OCI-LY1 (cell line): Measurements from ENCODE around the gene WDPCP.
"Not testable (repeated sequence)": the region's sequence is repeated elsewhere in the genome, so short reads cannot be mapped to it uniquely, and the experiment has no call there.

Source experiments
- H2AFZ ChIP-seq: fragments of 200-600 bp; sonication (generic), shearing (Covaris generic); 2 replicates; pipeline ENCODE4 v1.6.0; 2014; ENCODE audit warnings: antibody characterized with exemption, mild to moderate bottlenecking, low read length
- H3F3A ChIP-seq: fragments of 200-600 bp; sonication (generic), shearing (Covaris generic); 2 replicates; pipeline ENCODE4 v1.6.0; 2014; ENCODE audit warnings: mild to moderate bottlenecking, antibody characterized with exemption, low read length, moderate library complexity; ENCODE audit not compliant: insufficient read depth
- H3K27ac ChIP-seq: fragments of 200-600 bp; sonication (generic); 2 replicates; pipeline ENCODE4 v1.5.1; 2014; ENCODE audit warnings: low read length, mixed run types, mild to moderate bottlenecking, low read depth; ENCODE audit not compliant: poor library complexity, severe bottlenecking
- H3K27me3 ChIP-seq: fragments of 200-600 bp; sonication (generic); 2 replicates; pipeline ENCODE4 v1.6.0; 2014; ENCODE audit warnings: antibody characterized with exemption, mild to moderate bottlenecking, low read length, moderate library complexity; ENCODE audit not compliant: insufficient read depth
- H3K36me3 ChIP-seq: fragments of 200-600 bp; sonication (generic); 2 replicates; pipeline ENCODE4 v1.6.1; 2014; ENCODE audit warnings: mild to moderate bottlenecking, antibody characterized with exemption, low read length, moderate library complexity, mixed read lengths; ENCODE audit not compliant: insufficient read depth
- H3K4me1 ChIP-seq: fragments of 200-600 bp; sonication (generic); 2 replicates; pipeline ENCODE4 v1.5.1; 2014; ENCODE audit warnings: mild to moderate bottlenecking, low read length, moderate library complexity; ENCODE audit not compliant: insufficient read depth, severe bottlenecking
- H3K4me2 ChIP-seq: fragments of 200-600 bp; sonication (generic), shearing (Covaris generic); 2 replicates; pipeline ENCODE4 v1.6.1; 2014; ENCODE audit warnings: low read length
- H3K4me3 ChIP-seq: fragments of 200-600 bp; sonication (generic); 2 replicates; pipeline ENCODE4 v1.5.1; 2014; ENCODE audit warnings: low read length, low read depth, mild to moderate bottlenecking, mixed read lengths; ENCODE audit not compliant: poor library complexity, severe bottlenecking
- H3K79me2 ChIP-seq: fragments of 200-600 bp; shearing (Covaris generic); 2 replicates; pipeline ENCODE4 v1.6.1; 2016; ENCODE audit warnings: mixed run types, low read length, mixed read lengths; ENCODE audit not compliant: insufficient read depth
- H3K9ac ChIP-seq: fragments of 200-600 bp; sonication (generic), shearing (Covaris generic); 2 replicates; pipeline ENCODE4 v1.6.1; 2014; ENCODE audit warnings: mild to moderate bottlenecking, low read length, mixed read lengths
- H3K9me2 ChIP-seq: fragments of 200-600 bp; sonication (generic), shearing (Covaris generic); 2 replicates; pipeline ENCODE4 v1.6.1; 2014; ENCODE audit warnings: low read depth, mild to moderate bottlenecking, low read length, mixed read lengths
- H3K9me3 ChIP-seq: fragments of 200-600 bp; shearing (Covaris generic); 2 replicates; pipeline ENCODE4 v1.6.1; 2014; ENCODE audit warnings: low read length, mixed read lengths
- H4K20me1 ChIP-seq: fragments of 200-600 bp; sonication (generic), shearing (Covaris generic); 2 replicates; pipeline ENCODE4 v1.6.0; 2016; ENCODE audit warnings: mild to moderate bottlenecking, low read length; ENCODE audit not compliant: insufficient read depth
- CTCF ChIP-seq: fragments of 200-600 bp; sonication (generic), shearing (Covaris generic); IDR thresholded peaks from 2 replicates; pipeline ENCODE4 v1.5.1; 2017; ENCODE audit warnings: mild to moderate bottlenecking, antibody characterized with exemption, low read length, moderate library complexity, mixed read lengths
- EZH2 ChIP-seq: fragments of 200-600 bp; sonication (generic), shearing (Covaris generic); IDR thresholded peaks from 2 replicates; pipeline ENCODE4 v1.8.0; 2017; ENCODE audit warnings: borderline replicate concordance, mixed run types, mild to moderate bottlenecking, antibody characterized with exemption, low read length, moderate library complexity, mixed read lengths

WDPCP gene

GRCh38 chr2:63163161-63163820 is 425.0 kb downstream of the WDPCP start:
- H3K4me2 ChIP-seq, result no peak overlapping the region
- TF ChIP-seq CTCF, result no peak; the same call in 1 of the 2 replicates
- TF ChIP-seq EZH2, result no peak

GRCh38 chr2:63159262-63159661 is 429.0 kb downstream of the WDPCP start:
- no peak for TF ChIP-seq CTCF
- no peak for TF ChIP-seq EZH2
- Histone ChIP-seq H3K27ac (no peak overlapping the region), H2AFZ (no peak overlapping the region), H3K36me3 (no peaks in the 10 kb centered on the region; the same call in 1 of the 2 replicates), H4K20me1 (no peaks in the 10 kb centered on the region), H3K9ac (no peak overlapping the region), H3K9me2 (no peaks in the 10 kb centered on the region), H3K79me2 (no peaks in the 10 kb centered on the region), H3K27me3 (no peaks in the 10 kb centered on the region), H3K4me3 (no peak overlapping the region), H3F3A (no peaks in the 10 kb centered on the region; the same call in 1 of the 2 replicates), H3K4me1 (no peaks in the 10 kb centered on the region), H3K4me2 (no peak overlapping the region), H3K9me3 (no peaks in the 10 kb centered on the region)

More at GRCh38 chr2:63163161-63163820, 425.0 kb downstream of the WDPCP start:
- Histone ChIP-seq H3K27ac (no peak overlapping the region), H3K36me3 (no peaks in the 10 kb centered on the region; the same call in 1 of the 2 replicates), H3F3A (no peaks in the 10 kb centered on the region), H3K9ac (no peak overlapping the region), H3K4me1 (no peaks in the 10 kb centered on the region), H3K9me2 (no peaks in the 10 kb centered on the region), H3K9me3 (0 out of 2 replicates have a peak, but pooled peaks cover 2% of the 10 kb centered on the region), H4K20me1 (no peaks in the 10 kb centered on the region), H3K27me3 (no peaks in the 10 kb centered on the region), H3K4me3 (no peak overlapping the region), H2AFZ (no peak overlapping the region), H3K79me2 (no peaks in the 10 kb centered on the region)

GRCh38 chr2:63136683-63137082 is 451.6 kb downstream of the WDPCP start:
- H4K20me1 ChIP-seq, H3K79me2 ChIP-seq, H3F3A ChIP-seq, H3K4me3 ChIP-seq, H3K4me2 ChIP-seq, H3K9me2 ChIP-seq, H3K27me3 ChIP-seq, H3K36me3 ChIP-seq, H3K27ac ChIP-seq, H3K4me1 ChIP-seq, H3K9me3 ChIP-seq, H3K9ac ChIP-seq, H2AFZ ChIP-seq: not testable (repeated sequence)

- no peaks in the 10 kb centered on the region for H3K4me1 ChIP-seq
- H3K36me3 ChIP-seq, result no peaks in the 10 kb centered on the region
- H3K4me2 ChIP-seq, result no peak overlapping the region
- H3K79me2 ChIP-seq, result no peaks in the 10 kb centered on the region
- no peak overlapping the region for H3K4me3 ChIP-seq
- 0 out of 2 replicates have a peak, but pooled peaks cover 3% of the 10 kb centered on the region for H3K9me3 ChIP-seq
- H3K9me2 ChIP-seq, result no peaks in the 10 kb centered on the region
- no peaks in the 10 kb centered on the region for H4K20me1 ChIP-seq
- no peak overlapping the region for H3K27ac ChIP-seq
- no peaks in the 10 kb centered on the region for H3F3A ChIP-seq
- H2AFZ ChIP-seq, result no peak overlapping the region
- H3K9ac ChIP-seq, result no peak overlapping the region
- TF ChIP-seq EZH2, result no peak
- no peak for TF ChIP-seq CTCF
- no peaks in the 10 kb centered on the region for H3K27me3 ChIP-seq
These were observed 456.3 kb downstream of the WDPCP start for GRCh38 chr2:63132020-63132419.
